Measurements from ENCODE around the gene PCDHGA2. TPM values are rescaled to one million over a fixed set of nuclear protein-coding genes. Genes with fewer than 3 reads are reported as not detected.

The PCDHGA2 gene
- total and polyA plus RNA-seq, 2 experiments from 2014 or later, result 4.3 to 7.3 TPM

DNA sequence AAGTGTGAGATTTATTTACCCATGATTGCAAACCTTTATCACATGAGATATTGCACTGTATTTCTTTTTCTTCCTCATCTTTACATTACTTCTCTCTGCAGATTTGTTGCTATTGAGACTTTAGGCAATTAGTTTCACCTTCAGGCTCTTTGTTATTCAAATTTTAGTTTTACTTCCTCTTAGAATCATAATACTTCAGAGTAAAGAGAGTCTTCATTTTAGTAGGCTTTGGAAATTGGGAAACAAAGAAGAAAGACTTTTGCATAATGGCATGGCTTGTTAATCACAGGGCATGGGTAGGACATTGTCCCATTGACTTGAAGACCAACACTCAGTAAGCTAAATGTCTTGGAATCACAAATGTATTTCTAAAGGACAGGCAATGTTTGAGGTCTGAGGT, 24.2 kb downstream of the PCDHGA2 start:
- Histone ChIP-seq H3K36me3 (ENCODE audit: low read depth) (no peaks in the 10 kb centered on the region; the same call in 1 of the 2 replicates), H3K27me3 (replicated peaks; ENCODE audit: insufficient read depth) (no peaks in the 10 kb centered on the region), H3K9me2 (ENCODE audit: insufficient read depth) (no peaks in the 10 kb centered on the region), H3K9me3 (ENCODE audit: low read depth) (peaks cover 7% of the 10 kb centered on the region), H2AFZ (no peak overlapping the region), H3K79me2 (ENCODE audit: insufficient read depth) (peaks cover 6% of the 10 kb centered on the region; the same call in 1 of the 2 replicates), H3K9ac (no peak overlapping the region), H3K4me1 (ENCODE audit: insufficient read depth) (no peaks in the 10 kb centered on the region), H3K27ac (no peak overlapping the region), H3F3A (ENCODE audit: insufficient read depth) (no peaks in the 10 kb centered on the region), H4K20me1 (ENCODE audit: insufficient read depth) (no peaks in the 10 kb centered on the region), H3K4me3 (no peak overlapping the region), H3K4me2 (ENCODE audit: unreplicated experiment) (no peak overlapping the region)
- TF ChIP-seq EZH2 (IDR thresholded peaks at IDR 0.05; ENCODE audit: insufficient read depth, poor library complexity, severe bottlenecking), result no peak
- TF ChIP-seq EZH2phosphoT487 (IDR thresholded peaks at IDR 0.05; ENCODE audit: insufficient read depth, low read depth), result no peak
- DNase-seq, result no peak
- in situ Hi-C loops (cut with MboI), result no loop called here

DNA sequence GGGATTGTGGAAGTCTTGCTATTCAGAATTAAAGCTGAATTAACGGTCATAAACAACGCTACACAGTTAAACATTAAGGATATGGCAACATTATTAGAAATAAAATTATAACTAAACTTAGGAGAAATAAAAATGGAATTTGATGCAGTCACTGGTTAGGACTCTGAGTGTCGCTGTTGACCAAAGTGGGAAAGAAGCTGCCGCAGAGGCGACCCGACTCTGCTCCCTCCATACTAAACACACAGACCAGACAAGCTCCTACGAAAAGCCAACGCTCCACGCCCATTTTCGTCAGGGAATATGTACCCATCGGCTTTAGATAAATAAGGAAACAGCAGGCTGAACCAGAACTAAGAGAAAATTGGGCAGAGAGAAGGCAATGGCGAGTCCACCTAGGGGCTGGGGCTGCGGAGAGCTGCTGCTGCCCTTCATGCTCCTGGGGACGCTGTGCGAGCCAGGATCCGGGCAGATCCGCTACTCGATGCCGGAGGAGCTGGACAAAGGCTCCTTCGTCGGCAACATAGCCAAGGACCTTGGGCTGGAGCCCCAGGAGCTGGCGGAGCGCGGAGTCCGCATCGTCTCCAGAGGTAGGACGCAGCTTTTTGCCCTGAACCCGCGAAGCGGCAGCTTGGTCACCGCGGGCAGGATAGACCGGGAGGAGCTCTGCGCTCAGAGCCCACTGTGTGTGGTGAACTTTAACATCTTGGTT, 25.5 kb downstream of the PCDHGA2 start, which contains the start of gene PCDHGA5:
TSS of gene PCDHGA5 (plus strand) at position 211 of the 709 bp plus-strand sequence. CDS start at position 380, 169 bp downstream.
- H3K4me3 ChIP-seq, result no peak within 1 kb of the TSS
- H2AFZ ChIP-seq, result no peak within 1 kb of the TSS

DNA sequence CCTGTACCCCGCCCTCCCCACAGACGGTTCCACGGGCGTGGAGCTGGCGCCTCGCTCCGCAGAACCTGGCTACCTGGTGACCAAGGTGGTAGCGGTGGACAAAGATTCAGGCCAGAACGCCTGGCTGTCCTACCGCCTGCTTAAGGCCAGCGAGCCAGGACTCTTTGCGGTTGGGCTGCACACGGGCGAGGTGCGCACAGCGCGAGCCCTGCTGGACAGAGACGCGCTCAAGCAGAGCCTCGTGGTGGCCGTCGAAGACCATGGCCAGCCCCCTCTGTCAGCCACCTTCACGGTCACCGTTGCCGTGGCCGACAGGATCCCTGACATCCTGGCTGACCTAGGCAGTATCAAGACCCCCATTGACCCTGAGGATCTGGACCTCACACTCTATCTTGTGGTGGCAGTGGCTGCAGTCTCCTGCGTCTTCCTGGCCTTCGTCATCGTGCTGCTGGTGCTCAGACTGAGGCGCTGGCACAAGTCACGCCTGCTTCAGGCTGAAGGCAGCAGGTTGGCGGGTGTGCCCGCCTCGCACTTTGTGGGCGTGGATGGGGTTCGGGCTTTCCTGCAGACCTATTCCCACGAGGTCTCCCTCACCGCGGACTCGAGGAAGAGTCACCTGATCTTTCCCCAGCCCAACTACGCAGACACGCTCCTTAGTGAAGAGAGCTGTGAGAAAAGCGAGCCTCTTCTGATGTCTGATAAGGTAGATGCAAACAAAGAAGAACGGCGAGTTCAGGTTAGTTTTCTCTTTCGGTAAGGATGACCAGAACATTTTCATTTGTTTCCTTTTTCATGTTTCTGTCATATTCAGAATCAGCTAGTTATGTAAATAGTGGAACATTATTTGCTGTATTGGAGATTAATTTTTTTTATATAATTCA, 27.7 kb downstream of the PCDHGA2 start:
- Histone ChIP-seq H3F3A (ENCODE audit: insufficient read depth) (no peaks in the 10 kb centered on the region), H3K9me3 (ENCODE audit: low read depth) (peaks cover 3% of the 10 kb centered on the region), H3K27me3 (replicated peaks; ENCODE audit: insufficient read depth) (no peaks in the 10 kb centered on the region), H4K20me1 (ENCODE audit: insufficient read depth) (no peaks in the 10 kb centered on the region), H3K4me1 (ENCODE audit: insufficient read depth) (no peaks in the 10 kb centered on the region), H2AFZ (no peak overlapping the region), H3K27ac (no peak overlapping the region), H3K9me2 (ENCODE audit: insufficient read depth) (no peaks in the 10 kb centered on the region), H3K79me2 (ENCODE audit: insufficient read depth) (no peaks in the 10 kb centered on the region), H3K9ac (no peak overlapping the region), H3K36me3 (ENCODE audit: low read depth) (no peaks in the 10 kb centered on the region; the same call in 1 of the 2 replicates), H3K4me2 (ENCODE audit: unreplicated experiment) (no peak overlapping the region), H3K4me3 (no peak overlapping the region)
- 43 to 49% methylated on average over 37 to 44 of the region's 46 CpGs for WGBS, 2 experiments (ENCODE audit: low coverage in 1 of 2, low lambda C conversion rate in 2 of 2, missing lambda C conversion rate in 2 of 2)
- in situ Hi-C loops (cut with MboI), result no loop called here
- TF ChIP-seq EZH2 (IDR thresholded peaks at IDR 0.05; ENCODE audit: insufficient read depth, poor library complexity, severe bottlenecking) (no peak), EZH2phosphoT487 (IDR thresholded peaks at IDR 0.05; ENCODE audit: insufficient read depth, low read depth) (no peak)
- DNase-seq, result no peak

More for the DNA sequence above, 25.5 kb downstream of the PCDHGA2 start, which contains the start of gene PCDHGA5:
- in situ Hi-C loops (cut with MboI), result no loop called here
- no peaks in the 10 kb centered on the region for H3K4me1 ChIP-seq (ENCODE audit: insufficient read depth)
- no peaks in the 10 kb centered on the region for H3K9me2 ChIP-seq (ENCODE audit: insufficient read depth)
- no peaks in the 10 kb centered on the region for H4K20me1 ChIP-seq (ENCODE audit: insufficient read depth)
- DNase-seq, result no peak
- TF ChIP-seq EZH2 (IDR thresholded peaks at IDR 0.05; ENCODE audit: insufficient read depth, poor library complexity, severe bottlenecking) (no peak), EZH2phosphoT487 (IDR thresholded peaks at IDR 0.05; ENCODE audit: insufficient read depth, low read depth) (no peak)
- WGBS, 2 experiments (ENCODE audit: low coverage in 1 of 2, low lambda C conversion rate in 2 of 2, missing lambda C conversion rate in 2 of 2), result 22 to 24% methylated on average over 34 of the region's 34 CpGs
- H3K27ac ChIP-seq, result no peak within 1 kb of the TSS
- H3K79me2 ChIP-seq (ENCODE audit: insufficient read depth), result no peaks in the 10 kb centered on the region
- peaks cover 3% of the 10 kb centered on the region for H3K9me3 ChIP-seq (ENCODE audit: low read depth)
- no peaks in the 10 kb centered on the region for H3F3A ChIP-seq (ENCODE audit: insufficient read depth)
- H3K4me2 ChIP-seq (ENCODE audit: unreplicated experiment), result no peak within 1 kb of the TSS
- H3K27me3 ChIP-seq (replicated peaks; ENCODE audit: insufficient read depth), result no peaks in the 10 kb centered on the region
- no peaks in the 10 kb centered on the region; the same call in 1 of the 2 replicates for H3K36me3 ChIP-seq (ENCODE audit: low read depth)
- H3K9ac ChIP-seq, result no peak within 1 kb of the TSS

DNA sequence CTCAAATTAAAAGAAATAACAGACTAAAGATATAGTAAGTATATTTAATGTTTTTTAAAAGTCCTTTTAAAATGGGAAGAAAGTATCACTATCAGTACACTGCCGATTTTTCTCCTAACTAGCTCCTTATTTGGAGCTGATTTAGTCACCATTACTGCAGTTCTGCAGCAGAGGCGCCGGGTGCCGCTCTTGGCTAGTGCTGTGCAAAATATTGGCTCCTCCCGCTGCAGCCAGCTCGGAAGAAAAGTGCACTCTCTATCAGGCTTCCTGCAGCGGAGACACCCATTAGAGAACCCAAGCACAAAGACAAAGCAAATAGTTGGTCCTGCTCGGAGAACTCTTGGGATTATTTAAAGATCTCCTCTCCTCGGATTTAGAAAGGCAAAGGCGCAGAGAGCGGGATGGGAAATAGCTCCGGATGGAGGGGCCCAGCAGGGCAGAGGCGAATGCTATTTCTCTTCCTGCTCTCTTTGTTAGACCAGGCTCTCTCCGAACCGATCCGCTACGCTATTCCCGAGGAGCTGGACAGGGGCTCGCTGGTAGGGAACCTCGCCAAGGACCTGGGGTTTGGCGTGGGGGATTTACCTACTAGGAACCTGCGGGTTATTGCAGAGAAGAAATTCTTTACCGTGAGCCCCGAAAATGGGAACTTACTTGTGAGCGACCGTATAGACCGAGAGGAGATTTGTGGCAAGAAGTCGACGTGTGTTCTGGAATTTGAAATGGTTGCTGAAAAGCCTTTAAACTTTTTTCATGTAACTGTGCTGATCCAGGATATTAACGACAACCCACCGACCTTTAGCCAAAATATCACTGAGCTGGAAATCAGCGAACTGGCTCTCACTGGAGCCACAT, 31.7 kb downstream of the PCDHGA2 start, which contains the start of gene PCDHGB3:
TSS of gene PCDHGB3 (plus strand) at position 249 of the 855 bp plus-strand sequence. CDS start at position 402, 153 bp downstream.
- H3K4me2 ChIP-seq (ENCODE audit: unreplicated experiment), result peak within 1 kb of the TSS; percentile 45
- 28 to 31% methylated on average over 32 of the region's 32 CpGs for WGBS, 2 experiments (ENCODE audit: low coverage in 1 of 2, low lambda C conversion rate in 2 of 2, missing lambda C conversion rate in 2 of 2)
- peak within 1 kb of the TSS; percentile 69 for H2AFZ ChIP-seq
- in situ Hi-C loops (cut with MboI), result no loop called here
- TF ChIP-seq EZH2phosphoT487 (IDR thresholded peaks at IDR 0.05; ENCODE audit: insufficient read depth, low read depth), result no peak
- TF ChIP-seq EZH2 (IDR thresholded peaks at IDR 0.05; ENCODE audit: insufficient read depth, poor library complexity, severe bottlenecking), result no peak
- no peaks in the 10 kb centered on the region for H3F3A ChIP-seq (ENCODE audit: insufficient read depth)
- H3K27ac ChIP-seq, result no peak within 1 kb of the TSS
- no peaks in the 10 kb centered on the region for H3K9me3 ChIP-seq (ENCODE audit: low read depth)
- no peaks in the 10 kb centered on the region for H3K36me3 ChIP-seq (ENCODE audit: low read depth)
- 0 out of 2 replicates have a peak within 1 kb of the TSS, but pooled peaks have one; percentile 3 for H3K9ac ChIP-seq
- H3K9me2 ChIP-seq (ENCODE audit: insufficient read depth), result no peaks in the 10 kb centered on the region
- H3K27me3 ChIP-seq (replicated peaks; ENCODE audit: insufficient read depth), result no peaks in the 10 kb centered on the region
- peak within 1 kb of the TSS; percentile 59 for H3K4me3 ChIP-seq
- no peaks in the 10 kb centered on the region for H3K4me1 ChIP-seq (ENCODE audit: insufficient read depth)
- peak; percentile 81 for DNase-seq
- no peaks in the 10 kb centered on the region for H4K20me1 ChIP-seq (ENCODE audit: insufficient read depth)
- H3K79me2 ChIP-seq (ENCODE audit: insufficient read depth), result no peaks in the 10 kb centered on the region

All from GM23248 (cell line).